HG02840 (cell line): ENCODE data around the gene DPF3.

ENCODE experiments used
- ATAC-seq: cut with Tn5 transposase; IDR thresholded peaks from one replicate; pipeline ENCODE4 v1.9.1; 2021; ENCODE audit warnings: mild to moderate bottlenecking, moderate library complexity, moderate number of reproducible peaks; ENCODE audit not compliant: unreplicated experiment, low FRiP score

Gene DPF3

GRCh38 chr14:72699443-72699842, 194.5 kb downstream of the DPF3 start:
- no peak for ATAC-seq

GRCh38 chr14:72692696-72693095, 201.2 kb downstream of the DPF3 start:
- no peak for ATAC-seq

- ATAC-seq, result no peak
Observed at GRCh38 chr14:72690324-72690723, 203.6 kb downstream of the DPF3 start.

GRCh38 chr14:72688990-72689671, 204.8 kb downstream of the DPF3 start:
- no peak for ATAC-seq

- no peak for ATAC-seq
Observed at GRCh38 chr14:72686832-72687231, 207.1 kb downstream of the DPF3 start.

- no peak for ATAC-seq
Observed at GRCh38 chr14:72686101-72686500, 207.8 kb downstream of the DPF3 start.

- no peak for ATAC-seq
Observed at GRCh38 chr14:72685456-72685855, 208.4 kb downstream of the DPF3 start.

- ATAC-seq, result no peak
Observed at GRCh38 chr14:72683787-72684186, 210.1 kb downstream of the DPF3 start.

- ATAC-seq, result no peak
Observed at GRCh38 chr14:72682188-72682587, 211.7 kb downstream of the DPF3 start.

GRCh38 chr14:72680853-72681640, 212.9 kb downstream of the DPF3 start:
- ATAC-seq, result no peak

GRCh38 chr14:72679536-72680151, 214.3 kb downstream of the DPF3 start:
- ATAC-seq, result no peak

- ATAC-seq, result no peak
Observed at GRCh38 chr14:72679141-72679535, 214.8 kb downstream of the DPF3 start.

GRCh38 chr14:72678356-72678755, 215.5 kb downstream of the DPF3 start:
- no peak for ATAC-seq

GRCh38 chr14:72677664-72678063, 216.2 kb downstream of the DPF3 start:
- no peak for ATAC-seq

GRCh38 chr14:72675126-72675525, 218.8 kb downstream of the DPF3 start:
- no peak for ATAC-seq

- ATAC-seq, result no peak
Observed at GRCh38 chr14:72673179-72673578, 220.7 kb downstream of the DPF3 start.

- ATAC-seq, result no peak
Observed at GRCh38 chr14:72666610-72667009, 227.3 kb downstream of the DPF3 start.

- no peak for ATAC-seq
Observed at GRCh38 chr14:72665259-72665658, 228.6 kb downstream of the DPF3 start.

GRCh38 chr14:72664651-72665050, 229.2 kb downstream of the DPF3 start:
- ATAC-seq, result no peak

GRCh38 chr14:72663956-72664650, 229.8 kb downstream of the DPF3 start:
- ATAC-seq, result no peak

GRCh38 chr14:72663076-72663487, 230.8 kb downstream of the DPF3 start:
- no peak for ATAC-seq
